Mammary epithelial cell (primary cell): ENCODE data around the gene NAA80.

Source experiments
- EZH2 ChIP-seq: IDR thresholded peaks from 2 replicates; pipeline ENCODE4 v1.6.1; 2012; ENCODE audit warnings: low read length, inconsistent platforms, borderline replicate concordance
- TF ChIP-seq, protein P1 (sequence below), 2 donors: IDR thresholded peaks in 1 of 2; conservative IDR thresholded peaks in 1 of 2; 2 replicates each; pipeline ENCODE4 v1.5.1; 2011 to 2012; ENCODE audit warnings: inconsistent platforms in 2 of 2, low read length in 2 of 2, mild to moderate bottlenecking in 2 of 2, control low read depth in 1 of 2, low read depth in 1 of 2; ENCODE audit not compliant: insufficient read depth in 1 of 2; ENCODE audit errors: extremely low read depth in 1 of 2

GRCh38 chr3:50289130-50289529 lies 10.1 kb downstream of the NAA80 start:
- TF ChIP-seq, protein P1, sequence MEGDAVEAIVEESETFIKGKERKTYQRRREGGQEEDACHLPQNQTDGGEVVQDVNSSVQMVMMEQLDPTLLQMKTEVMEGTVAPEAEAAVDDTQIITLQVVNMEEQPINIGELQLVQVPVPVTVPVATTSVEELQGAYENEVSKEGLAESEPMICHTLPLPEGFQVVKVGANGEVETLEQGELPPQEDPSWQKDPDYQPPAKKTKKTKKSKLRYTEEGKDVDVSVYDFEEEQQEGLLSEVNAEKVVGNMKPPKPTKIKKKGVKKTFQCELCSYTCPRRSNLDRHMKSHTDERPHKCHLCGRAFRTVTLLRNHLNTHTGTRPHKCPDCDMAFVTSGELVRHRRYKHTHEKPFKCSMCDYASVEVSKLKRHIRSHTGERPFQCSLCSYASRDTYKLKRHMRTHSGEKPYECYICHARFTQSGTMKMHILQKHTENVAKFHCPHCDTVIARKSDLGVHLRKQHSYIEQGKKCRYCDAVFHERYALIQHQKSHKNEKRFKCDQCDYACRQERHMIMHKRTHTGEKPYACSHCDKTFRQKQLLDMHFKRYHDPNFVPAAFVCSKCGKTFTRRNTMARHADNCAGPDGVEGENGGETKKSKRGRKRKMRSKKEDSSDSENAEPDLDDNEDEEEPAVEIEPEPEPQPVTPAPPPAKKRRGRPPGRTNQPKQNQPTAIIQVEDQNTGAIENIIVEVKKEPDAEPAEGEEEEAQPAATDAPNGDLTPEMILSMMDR (conservative IDR thresholded peaks at IDR 0.05 in 1 of 2, IDR thresholded peaks at IDR 0.05 in 1 of 2; ENCODE audit: extremely low read depth in 1 of 2, insufficient read depth in 1 of 2, low read depth in 1 of 2, low read length in 2 of 2), result no peak
- no peak for TF ChIP-seq EZH2
